Gastroesophageal sphincter (tissue), 3 donors: ENCODE data around the gene CDYL.

Source experiments
- POLR2A ChIP-seq, 2 donors: fragments of 450-650 bp; IDR thresholded peaks; one replicate each; pipeline ENCODE4 v1.6.1; 2017; ENCODE audit warnings: antibody characterized with exemption in 2 of 2, mild to moderate bottlenecking in 2 of 2, moderate library complexity in 1 of 2
- TF ChIP-seq, protein P1 (sequence below), 4 experiments: fragments of 200-600 bp in 2 of 4; fragments of 450-650 bp in 2 of 4; sonication (generic) in 1 of 4; IDR thresholded peaks; one replicate each; pipeline ENCODE4 v1.5.1; 2017 to 2019; ENCODE audit warnings: antibody characterized with exemption in 4 of 4, mild to moderate bottlenecking in 2 of 4, moderate library complexity in 2 of 4

DNA sequence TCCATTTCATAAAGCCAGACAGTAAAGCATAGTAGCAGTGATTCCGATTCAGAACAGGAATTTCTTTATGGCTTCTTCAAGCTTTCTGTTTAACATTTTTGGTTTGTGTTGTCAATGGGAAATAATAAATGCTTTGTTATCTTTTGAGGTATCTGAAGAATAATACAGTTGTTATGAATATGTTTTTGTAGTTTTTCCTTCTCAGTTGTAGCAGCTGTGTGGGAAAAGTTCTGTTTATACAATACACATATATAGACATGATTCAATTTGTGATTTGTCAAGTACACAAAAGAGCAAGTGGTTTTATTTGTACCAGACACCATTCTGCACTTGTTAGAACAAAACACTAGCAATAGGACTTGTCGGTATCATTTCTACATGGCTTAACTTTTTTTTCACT, 96.6 kb downstream of the CDYL start:
- TF ChIP-seq, protein P1, sequence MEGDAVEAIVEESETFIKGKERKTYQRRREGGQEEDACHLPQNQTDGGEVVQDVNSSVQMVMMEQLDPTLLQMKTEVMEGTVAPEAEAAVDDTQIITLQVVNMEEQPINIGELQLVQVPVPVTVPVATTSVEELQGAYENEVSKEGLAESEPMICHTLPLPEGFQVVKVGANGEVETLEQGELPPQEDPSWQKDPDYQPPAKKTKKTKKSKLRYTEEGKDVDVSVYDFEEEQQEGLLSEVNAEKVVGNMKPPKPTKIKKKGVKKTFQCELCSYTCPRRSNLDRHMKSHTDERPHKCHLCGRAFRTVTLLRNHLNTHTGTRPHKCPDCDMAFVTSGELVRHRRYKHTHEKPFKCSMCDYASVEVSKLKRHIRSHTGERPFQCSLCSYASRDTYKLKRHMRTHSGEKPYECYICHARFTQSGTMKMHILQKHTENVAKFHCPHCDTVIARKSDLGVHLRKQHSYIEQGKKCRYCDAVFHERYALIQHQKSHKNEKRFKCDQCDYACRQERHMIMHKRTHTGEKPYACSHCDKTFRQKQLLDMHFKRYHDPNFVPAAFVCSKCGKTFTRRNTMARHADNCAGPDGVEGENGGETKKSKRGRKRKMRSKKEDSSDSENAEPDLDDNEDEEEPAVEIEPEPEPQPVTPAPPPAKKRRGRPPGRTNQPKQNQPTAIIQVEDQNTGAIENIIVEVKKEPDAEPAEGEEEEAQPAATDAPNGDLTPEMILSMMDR (IDR thresholded peaks at IDR 0.05): no peak
- TF ChIP-seq POLR2A (IDR thresholded peaks at IDR 0.05): no peak
